Trophoblast cell (in vitro differentiated cells and primary cell): ENCODE data around the gene MFAP5.

Experiments used
- DNase-seq, 2 donors: peaks; one replicate each; pipeline ENCODE4 v3.0.0-alpha.2; 2016
- H2AFZ ChIP-seq: 2 replicates; pipeline ENCODE4 v1.6.1; 2013; ENCODE audit warnings: low read length, moderate library complexity, mild to moderate bottlenecking; ENCODE audit not compliant: insufficient read depth, poor library complexity
- H2AK5ac ChIP-seq: 2 replicates; pipeline ENCODE4 v1.6.1; 2013; ENCODE audit warnings: mild to moderate bottlenecking, low read length
- H2BK120ac ChIP-seq: 2 replicates; pipeline ENCODE4 v1.6.1; 2013; ENCODE audit warnings: low read length, mild to moderate bottlenecking, moderate library complexity; ENCODE audit not compliant: insufficient read depth, poor library complexity
- H2BK12ac ChIP-seq: 2 replicates; pipeline ENCODE4 v1.6.1; 2013; ENCODE audit warnings: mild to moderate bottlenecking, low read length, moderate library complexity
- H2BK5ac ChIP-seq: 2 replicates; pipeline ENCODE4 v1.6.1; 2013; ENCODE audit warnings: low read length, low read depth, moderate library complexity, mild to moderate bottlenecking; ENCODE audit not compliant: poor library complexity
- H3K14ac ChIP-seq: 2 replicates; pipeline ENCODE4 v1.6.1; 2013; ENCODE audit warnings: mild to moderate bottlenecking, low read length
- H3K18ac ChIP-seq: 2 replicates; pipeline ENCODE4 v1.6.1; 2013; ENCODE audit warnings: mild to moderate bottlenecking, low read length
- H3K23ac ChIP-seq: 2 replicates; pipeline ENCODE4 v1.6.1; 2013; ENCODE audit warnings: low read length
- H3K27ac ChIP-seq: 2 replicates; pipeline ENCODE4 v1.5.1; 2013; ENCODE audit warnings: low read depth, mild to moderate bottlenecking, inconsistent platforms, low read length, moderate library complexity
- H3K27me3 ChIP-seq: 2 replicates; pipeline ENCODE4 v1.6.1; 2013; ENCODE audit warnings: inconsistent platforms, mild to moderate bottlenecking, low read length, moderate library complexity; ENCODE audit not compliant: insufficient read depth
- H3K36me3 ChIP-seq, 2 experiments: 1 replicate in 1 of 2; 2 replicates in 1 of 2; pipeline ENCODE4 v1.6.1; 2013; ENCODE audit warnings: low read length in 2 of 2, mild to moderate bottlenecking in 2 of 2, moderate library complexity in 1 of 2; ENCODE audit not compliant: insufficient read depth in 2 of 2, control insufficient read depth in 1 of 2
- H3K4ac ChIP-seq: 2 replicates; pipeline ENCODE4 v1.6.1; 2013; ENCODE audit warnings: low read depth, mild to moderate bottlenecking, low read length, moderate library complexity
- H3K4me1 ChIP-seq, 2 experiments: 1 replicate in 1 of 2; 2 replicates in 1 of 2; pipeline ENCODE4 v1.6.1; 2013; ENCODE audit warnings: low read length in 2 of 2, mild to moderate bottlenecking in 2 of 2, moderate library complexity in 1 of 2; ENCODE audit not compliant: insufficient read depth in 2 of 2, control insufficient read depth in 1 of 2
- H3K4me2 ChIP-seq: 2 replicates; pipeline ENCODE4 v1.6.1; 2013; ENCODE audit warnings: inconsistent platforms, mild to moderate bottlenecking, low read length, moderate library complexity
- H3K4me3 ChIP-seq: 2 replicates; pipeline ENCODE4 v1.5.1; 2013; ENCODE audit warnings: mild to moderate bottlenecking, low read depth, low read length, inconsistent platforms
- H3K79me1 ChIP-seq: one replicate; pipeline ENCODE4 v1.6.1; 2013; ENCODE audit warnings: low read length
- H3K79me2 ChIP-seq: 2 replicates; pipeline ENCODE4 v1.6.1; 2013; ENCODE audit warnings: low read length, mild to moderate bottlenecking; ENCODE audit not compliant: control insufficient read depth, insufficient read depth, poor library complexity
- H3K9ac ChIP-seq: 2 replicates; pipeline ENCODE4 v1.6.1; 2013; ENCODE audit warnings: mild to moderate bottlenecking, low read length
- H3K9me3 ChIP-seq: 2 replicates; pipeline ENCODE4 v1.6.1; 2013; ENCODE audit warnings: low read depth, mild to moderate bottlenecking, control low read depth, inconsistent platforms, low read length; ENCODE audit not compliant: insufficient read depth
- H4K12ac ChIP-seq: 2 replicates; pipeline ENCODE4 v1.6.1; 2013; ENCODE audit warnings: low read depth, mild to moderate bottlenecking, low read length, moderate library complexity
- H4K8ac ChIP-seq: 2 replicates; pipeline ENCODE4 v1.6.1; 2013; ENCODE audit warnings: low read depth, mild to moderate bottlenecking, low read length, moderate library complexity
- H4K91ac ChIP-seq: one replicate; pipeline ENCODE4 v1.6.1; 2013; ENCODE audit warnings: low read depth, mild to moderate bottlenecking, low read length, moderate library complexity
- WGBS: extraction: QIAGEN DNeasy Blood & Tissue Kit; methylation state at CpG from one replicate; pipeline ENCODE4 v1.1.7; 2013; ENCODE audit warnings: missing lambda C conversion rate; ENCODE audit not compliant: insufficient read length, insufficient coverage; ENCODE audit errors: extremely low coverage; 5-methylcytosine and 5-hydroxymethylcytosine counted together

Gene MFAP5

DNA sequence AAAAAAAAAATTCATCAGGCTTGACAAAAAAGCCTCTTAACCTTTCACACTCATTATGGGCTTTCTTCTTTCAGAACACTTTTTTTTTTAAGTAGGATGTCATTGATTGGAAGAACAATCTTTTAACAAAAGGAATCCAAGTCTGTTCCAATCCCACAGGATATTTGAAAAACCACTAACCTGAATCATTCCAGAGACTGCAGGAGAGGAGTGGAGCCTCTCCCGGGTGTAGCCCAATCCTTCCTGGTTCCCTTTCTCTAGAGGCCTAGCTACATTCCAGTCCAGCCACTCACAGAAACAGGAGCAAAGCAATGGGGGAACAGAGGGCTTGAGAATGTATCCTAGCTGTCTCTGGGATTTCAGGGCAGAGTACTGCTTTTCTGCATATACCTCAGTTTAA lies 4.3 kb downstream of the MFAP5 start:
- Histone ChIP-seq H4K91ac (no peak overlapping the region), H3K4me1 (peaks cover 13 to 19% of the 10 kb centered on the region in 2 experiments), H2BK120ac (peak overlapping the region; percentile 61), H2BK5ac (peak overlapping the region; percentile 78), H3K4ac (no peak overlapping the region), H3K14ac (no peak overlapping the region), H4K8ac (no peak overlapping the region), H3K27me3 (no peaks in the 10 kb centered on the region), H2AK5ac (no peak overlapping the region), H3K4me2 (no peak overlapping the region), H3K36me3 (peaks cover 12% of the 10 kb centered on the region in 2 experiments), H3K4me3 (no peak overlapping the region), H3K79me1 (peaks cover 29% of the 10 kb centered on the region), H3K18ac (no peak overlapping the region), H3K79me2 (peaks cover 3% of the 10 kb centered on the region), H2BK12ac (no peak overlapping the region), H3K27ac (peak overlapping the region; percentile 87), H4K12ac (no peak overlapping the region), H3K23ac (no peak overlapping the region), H3K9ac (no peak overlapping the region), H3K9me3 (no peaks in the 10 kb centered on the region), H2AFZ (no peak overlapping the region)
- WGBS: no CpG with 5 or more reads among the region's 1 CpG
- peak; percentile 73 to 85 for DNase-seq

- Histone ChIP-seq H3K27ac (no peak overlapping the region), H4K91ac (no peak overlapping the region), H3K4me3 (no peak overlapping the region), H3K79me1 (peaks cover 14% of the 10 kb centered on the region), H2BK120ac (no peak overlapping the region), H3K9me3 (no peaks in the 10 kb centered on the region), H3K4me2 (no peak overlapping the region), H3K14ac (no peak overlapping the region), H3K79me2 (no peaks in the 10 kb centered on the region), H3K4me1 (peaks cover 11% of the 10 kb centered on the region in 2 experiments), H3K4ac (no peak overlapping the region), H3K27me3 (no peaks in the 10 kb centered on the region), H2AK5ac (no peak overlapping the region), H4K12ac (no peak overlapping the region), H3K9ac (no peak overlapping the region), H3K36me3 (peaks cover 17 to 18% of the 10 kb centered on the region in 2 experiments), H2BK12ac (no peak overlapping the region), H3K18ac (no peak overlapping the region), H3K23ac (no peak overlapping the region), H2BK5ac (no peak overlapping the region), H4K8ac (no peak overlapping the region), H2AFZ (no peak overlapping the region)
- DNase-seq: no peak
- no CpG with 5 or more reads among the region's 6 CpGs for WGBS
Measured at GRCh38 chr12:8655421-8655820, 7.2 kb downstream of the MFAP5 start.

DNA sequence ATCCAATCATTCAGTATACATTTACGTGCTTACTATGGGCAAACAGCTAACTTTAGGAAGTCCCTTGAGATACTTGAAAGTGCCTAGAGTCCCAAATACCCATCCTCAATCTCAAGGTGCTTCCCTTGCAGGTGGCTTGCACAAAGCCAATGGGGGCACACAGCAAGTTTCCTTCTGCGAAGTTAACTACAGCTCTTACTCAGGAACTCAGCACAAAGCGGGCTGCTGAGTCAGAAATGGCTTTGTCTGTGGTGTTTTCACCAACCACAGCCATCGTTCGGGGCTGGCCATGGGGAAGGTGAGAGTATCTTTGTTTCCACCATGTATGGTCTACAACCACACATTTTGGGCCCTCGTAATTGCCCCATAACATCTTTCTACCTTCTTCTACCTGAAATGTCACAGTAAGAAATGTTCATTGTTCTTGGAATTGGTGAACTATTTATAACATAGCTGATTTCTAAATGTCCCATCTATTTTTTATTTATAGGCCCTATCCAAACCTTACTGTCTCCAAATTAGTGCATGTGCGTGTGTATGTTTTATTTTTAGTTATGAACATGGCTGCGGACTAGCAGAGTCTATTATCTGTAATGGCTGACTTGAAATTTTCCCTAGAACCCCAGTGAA lies 13.9 kb downstream of the MFAP5 start:
- no CpG with 5 or more reads among the region's 8 CpGs for WGBS
- no peak overlapping the region for H4K91ac ChIP-seq
- H4K12ac ChIP-seq: no peak overlapping the region

GRCh38 chr12:8647968-8648367 lies 14.7 kb downstream of the MFAP5 start:
- Histone ChIP-seq H2AK5ac (no peak overlapping the region), H3K9me3 (no peaks in the 10 kb centered on the region), H3K14ac (no peak overlapping the region), H3K79me2 (no peaks in the 10 kb centered on the region), H2AFZ (no peak overlapping the region), H3K4me3 (no peak overlapping the region), H3K36me3 (peaks cover 7 to 24% of the 10 kb centered on the region in 2 experiments), H3K18ac (no peak overlapping the region), H3K79me1 (no peaks in the 10 kb centered on the region), H4K12ac (no peak overlapping the region), H4K8ac (no peak overlapping the region), H3K27me3 (no peaks in the 10 kb centered on the region), H3K23ac (no peak overlapping the region), H2BK12ac (no peak overlapping the region), H3K9ac (no peak overlapping the region), H4K91ac (no peak overlapping the region), H2BK120ac (no peak overlapping the region), H3K4me2 (no peak overlapping the region), H3K27ac (no peak overlapping the region), H3K4me1 (no peaks in the 10 kb centered on the region), H2BK5ac (no peak overlapping the region), H3K4ac (no peak overlapping the region)
- no CpG with 5 or more reads among the region's 5 CpGs for WGBS
- no peak for DNase-seq

More for the DNA sequence above, 13.9 kb downstream of the MFAP5 start:
- no peak overlapping the region for H3K14ac ChIP-seq
- H2BK5ac ChIP-seq: no peak overlapping the region
- H4K8ac ChIP-seq: no peak overlapping the region
- no peak overlapping the region for H3K9ac ChIP-seq
- no peaks in the 10 kb centered on the region for H3K4me1 ChIP-seq
- H2AK5ac ChIP-seq: no peak overlapping the region
- H3K4ac ChIP-seq: no peak overlapping the region
- H3K9me3 ChIP-seq: no peaks in the 10 kb centered on the region
- no peak overlapping the region for H3K27ac ChIP-seq
- H2AFZ ChIP-seq: no peak overlapping the region
- H3K23ac ChIP-seq: no peak overlapping the region
- H3K36me3 ChIP-seq: peaks cover 11 to 28% of the 10 kb centered on the region in 2 experiments
- no peaks in the 10 kb centered on the region for H3K79me2 ChIP-seq
- H3K27me3 ChIP-seq: no peaks in the 10 kb centered on the region
- no peak overlapping the region for H3K4me2 ChIP-seq
- no peaks in the 10 kb centered on the region for H3K79me1 ChIP-seq
- no peak for DNase-seq
- H2BK120ac ChIP-seq: no peak overlapping the region
- H3K18ac ChIP-seq: no peak overlapping the region
- H3K4me3 ChIP-seq: no peak overlapping the region
- H2BK12ac ChIP-seq: no peak overlapping the region
